Keratinocyte (primary cell): ENCODE results near the gene PSRC1. TPM values are rescaled to one million over a fixed set of nuclear protein-coding genes. Genes with fewer than 3 reads are reported as not detected.

Experiments
- DNase-seq: peaks from one replicate; pipeline ENCODE4 v3.0.0-alpha.2; 2011; ENCODE audit warnings: low read depth, missing footprints, low spot score
- FAIRE-seq: peaks from 2 replicates; lab custom pipeline; 2011; peaks lifted over from hg19 to GRCh38; lab: Jason Lieb, UNC
- H2AFZ ChIP-seq: 2 replicates; pipeline ENCODE4 v1.6.0; 2012; ENCODE audit warnings: low read length, control low read depth, inconsistent platforms; ENCODE audit not compliant: control insufficient read depth
- H3K27ac ChIP-seq: 2 replicates; pipeline ENCODE4 v1.5.1; 2011; ENCODE audit warnings: low read length; ENCODE audit not compliant: control insufficient read depth, insufficient read depth
- H3K27me3 ChIP-seq: 3 replicates; pipeline ENCODE4 v1.6.0; 2011; ENCODE audit warnings: low read length; ENCODE audit not compliant: control insufficient read depth, insufficient read depth; ENCODE audit errors: extremely low read depth
- H3K36me3 ChIP-seq, 2 experiments: 2 replicates in 1 of 2; 3 replicates in 1 of 2; pipeline ENCODE4 v1.5.1; 2011; ENCODE audit warnings: low read length in 2 of 2, mild to moderate bottlenecking in 1 of 2; ENCODE audit not compliant: control insufficient read depth in 2 of 2, insufficient read depth in 2 of 2; ENCODE audit errors: extremely low read depth in 1 of 2
- H3K4me1 ChIP-seq: 3 replicates; pipeline ENCODE4 v1.5.1; 2011; ENCODE audit warnings: low read length; ENCODE audit not compliant: control insufficient read depth, insufficient read depth; ENCODE audit errors: extremely low read depth
- H3K4me2 ChIP-seq: 3 replicates; pipeline ENCODE4 v1.6.0; 2011; ENCODE audit warnings: low read depth, low read length; ENCODE audit not compliant: control insufficient read depth, insufficient read depth; ENCODE audit errors: extremely low read depth
- H3K4me3 ChIP-seq, 3 experiments: fragments of 200-600 bp in 1 of 3; sonication (generic) in 1 of 3; 2 replicates in 2 of 3; 3 replicates in 1 of 3; pipeline ENCODE4 v1.5.1; 2011 to 2016; ENCODE audit warnings: low read length in 3 of 3, mild to moderate bottlenecking in 3 of 3, control low read depth in 2 of 3, inconsistent platforms in 1 of 3, low read depth in 1 of 3, mixed read lengths in 1 of 3, mixed run types in 1 of 3, moderate library complexity in 1 of 3; ENCODE audit not compliant: control insufficient read depth in 2 of 3, insufficient read depth in 2 of 3; ENCODE audit errors: extremely low read depth in 1 of 3
- H3K79me2 ChIP-seq: 2 replicates; pipeline ENCODE4 v1.6.0; 2012; ENCODE audit warnings: low read length; ENCODE audit not compliant: control insufficient read depth, insufficient read depth
- H3K9ac ChIP-seq: 3 replicates; pipeline ENCODE4 v1.6.0; 2011; ENCODE audit warnings: low read length; ENCODE audit not compliant: control insufficient read depth, insufficient read depth; ENCODE audit errors: extremely low read depth
- H3K9me1 ChIP-seq: 3 replicates; pipeline ENCODE4 v1.6.0; 2011; ENCODE audit warnings: low read length; ENCODE audit not compliant: control insufficient read depth, insufficient read depth; ENCODE audit errors: extremely low read depth
- H3K9me3 ChIP-seq: 2 replicates; pipeline ENCODE4 v1.5.1; 2012; ENCODE audit warnings: low read depth, low read length; ENCODE audit not compliant: control insufficient read depth
- H4K20me1 ChIP-seq: 3 replicates; pipeline ENCODE4 v1.6.0; 2011; ENCODE audit warnings: low read length; ENCODE audit not compliant: control insufficient read depth, insufficient read depth; ENCODE audit errors: extremely low read depth
- EZH2 ChIP-seq: IDR thresholded peaks from one replicate; pipeline ENCODE4 v1.6.1; 2012; ENCODE audit warnings: inconsistent platforms, mild to moderate bottlenecking, low read length, moderate library complexity
- dilution Hi-C: fragments of 300-500 bp; cut with MboI; formaldehyde crosslinking; loops from one replicate; pipeline ENCODE4 v1.7.0; 2020; ENCODE audit warnings: low sequenced_read_pairs; ENCODE audit not compliant: extremely low pct_ligation_motif_present
- polyA plus RNA-seq, 5 experiments: library from polyadenylated mRNA; depleted of rRNA in 3 of 5; stranded (reverse) in 3 of 5; stranded (forward) in 1 of 5; unstranded in 1 of 5; fragments of >200 nt; gene quantifications; 1 replicate in 1 of 5; 2 replicates in 3 of 5; 3 replicates in 1 of 5; pipeline versions ENCODE4 v1.2.1 to v1.2.3, GENCODE V29; 2011 to 2012; ENCODE audit warnings: missing spikeins in 2 of 5, low read depth in 1 of 5, low replicate concordance in 1 of 5
- TF ChIP-seq, protein P1 (sequence below), 3 experiments: IDR thresholded peaks in 1 of 3; conservative IDR thresholded peaks in 1 of 3; optimal IDR thresholded peaks in 1 of 3; 2 replicates in 2 of 3; 3 replicates in 1 of 3; pipeline versions ENCODE3 to v1.5.1; 2011; ENCODE audit warnings: low read length in 3 of 3, mild to moderate bottlenecking in 3 of 3, moderate library complexity in 2 of 3, control low read depth in 1 of 3, inconsistent platforms in 1 of 3; ENCODE audit not compliant: insufficient read depth in 2 of 3; ENCODE audit errors: extremely low read depth in 1 of 3

Gene PSRC1
- polyA plus RNA-seq, 1 donor (not counting 4 experiments of a cell fraction or from before 2014, with no cell fraction given) = 10.2 TPM

DNA sequence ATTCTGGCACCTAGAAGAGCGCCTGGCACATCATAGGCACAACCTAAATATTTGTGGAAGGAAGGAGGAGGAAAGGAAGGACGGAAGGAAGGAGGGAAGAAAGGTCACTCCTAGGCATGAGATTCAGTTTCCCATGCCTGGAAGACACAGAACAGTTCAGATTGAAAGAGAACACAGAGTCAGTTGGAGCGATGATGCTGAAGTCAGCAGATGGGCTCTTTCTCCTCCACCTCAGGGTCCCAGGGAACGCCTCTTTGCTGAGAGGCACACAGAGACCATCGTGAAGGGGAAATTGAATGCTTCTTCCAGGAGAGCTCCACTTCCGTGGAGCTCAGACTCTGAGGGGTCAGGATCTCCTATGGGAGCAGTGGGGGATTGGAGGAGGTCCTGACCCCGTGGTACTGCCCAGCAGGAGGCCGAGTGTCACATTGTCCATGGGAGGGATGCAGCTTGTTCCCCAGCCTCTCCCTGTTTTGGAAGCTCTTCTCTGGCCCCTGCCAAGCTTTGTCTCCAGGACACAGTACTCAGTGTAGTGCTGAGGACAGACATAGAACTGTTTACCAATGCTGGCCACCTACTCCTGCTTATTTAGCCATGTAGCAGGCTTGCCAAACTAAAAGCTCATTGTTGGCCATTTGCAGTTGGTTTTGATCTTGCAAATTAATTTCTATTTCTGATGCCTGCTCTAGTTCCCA, 21.4 kb upstream of the PSRC1 start:
- Histone ChIP-seq H3K27ac (no peak overlapping the region), H3K79me2 (no peaks in the 10 kb centered on the region), H2AFZ (no peak overlapping the region), H3K9me3 (no peaks in the 10 kb centered on the region), H3K27me3 (no peaks in the 10 kb centered on the region), H3K4me2 (no peak overlapping the region), H4K20me1 (no peaks in the 10 kb centered on the region), H3K9me1 (peaks cover 2% of the 10 kb centered on the region), H3K4me3 (no peak overlapping the region), H3K36me3 (no peaks in the 10 kb centered on the region), H3K4me1 (peaks cover 3% of the 10 kb centered on the region), H3K9ac (no peak overlapping the region)
- TF ChIP-seq, protein P1, sequence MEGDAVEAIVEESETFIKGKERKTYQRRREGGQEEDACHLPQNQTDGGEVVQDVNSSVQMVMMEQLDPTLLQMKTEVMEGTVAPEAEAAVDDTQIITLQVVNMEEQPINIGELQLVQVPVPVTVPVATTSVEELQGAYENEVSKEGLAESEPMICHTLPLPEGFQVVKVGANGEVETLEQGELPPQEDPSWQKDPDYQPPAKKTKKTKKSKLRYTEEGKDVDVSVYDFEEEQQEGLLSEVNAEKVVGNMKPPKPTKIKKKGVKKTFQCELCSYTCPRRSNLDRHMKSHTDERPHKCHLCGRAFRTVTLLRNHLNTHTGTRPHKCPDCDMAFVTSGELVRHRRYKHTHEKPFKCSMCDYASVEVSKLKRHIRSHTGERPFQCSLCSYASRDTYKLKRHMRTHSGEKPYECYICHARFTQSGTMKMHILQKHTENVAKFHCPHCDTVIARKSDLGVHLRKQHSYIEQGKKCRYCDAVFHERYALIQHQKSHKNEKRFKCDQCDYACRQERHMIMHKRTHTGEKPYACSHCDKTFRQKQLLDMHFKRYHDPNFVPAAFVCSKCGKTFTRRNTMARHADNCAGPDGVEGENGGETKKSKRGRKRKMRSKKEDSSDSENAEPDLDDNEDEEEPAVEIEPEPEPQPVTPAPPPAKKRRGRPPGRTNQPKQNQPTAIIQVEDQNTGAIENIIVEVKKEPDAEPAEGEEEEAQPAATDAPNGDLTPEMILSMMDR (optimal IDR thresholded peaks at IDR 0.05 in 1 of 3, IDR thresholded peaks at IDR 0.05 in 1 of 3, conservative IDR thresholded peaks at IDR 0.05 in 1 of 3; ENCODE audit: extremely low read depth in 1 of 3, insufficient read depth in 2 of 3, low read length in 3 of 3) = no peak
- TF ChIP-seq EZH2 = no peak
- DNase-seq = no peak
- no peak for FAIRE-seq
- dilution Hi-C loops = no loop called here

DNA sequence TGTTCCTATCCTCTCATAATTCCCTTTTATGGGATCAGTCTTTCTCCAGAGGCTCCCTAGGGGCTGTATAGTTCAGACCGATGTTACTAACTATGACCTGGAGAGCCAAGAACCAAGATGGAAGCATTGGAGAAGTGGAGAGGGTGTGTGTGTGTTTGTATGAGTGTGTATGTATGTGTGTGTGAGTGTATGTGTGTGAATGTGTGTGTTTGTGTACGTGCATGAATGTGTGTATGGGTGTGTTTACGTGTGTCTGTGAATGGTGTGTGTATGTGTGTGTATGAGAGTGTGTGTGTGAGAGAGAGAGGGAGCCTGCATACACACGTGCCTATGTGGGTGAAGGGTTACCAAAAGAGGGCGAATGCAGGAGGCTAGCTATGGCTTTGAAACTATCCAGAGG, 18.9 kb upstream of the PSRC1 start:
- FAIRE-seq = no peak
- peaks cover 3% of the 10 kb centered on the region for H3K9me1 ChIP-seq
- TF ChIP-seq, protein P1 (optimal IDR thresholded peaks at IDR 0.05 in 1 of 3, IDR thresholded peaks at IDR 0.05 in 1 of 3, conservative IDR thresholded peaks at IDR 0.05 in 1 of 3; ENCODE audit: extremely low read depth in 1 of 3, insufficient read depth in 2 of 3, low read length in 3 of 3) = no peak
- TF ChIP-seq EZH2 = no peak

More for the DNA sequence above, 18.9 kb upstream of the PSRC1 start:
- H3K36me3 ChIP-seq = no peaks in the 10 kb centered on the region
- H2AFZ ChIP-seq = no peak overlapping the region
- no peaks in the 10 kb centered on the region for H3K27me3 ChIP-seq
- DNase-seq = no peak
- dilution Hi-C loops = no loop called here
- no peaks in the 10 kb centered on the region for H3K79me2 ChIP-seq
- H3K4me2 ChIP-seq = no peak overlapping the region
- H3K9ac ChIP-seq = no peak overlapping the region
- H3K27ac ChIP-seq = no peak overlapping the region
- no peaks in the 10 kb centered on the region for H4K20me1 ChIP-seq
- no peaks in the 10 kb centered on the region for H3K9me3 ChIP-seq
- H3K4me3 ChIP-seq = no peak overlapping the region
- H3K4me1 ChIP-seq = peaks cover 18% of the 10 kb centered on the region
